ENCODE data around the gene C16orf96.

DNA sequence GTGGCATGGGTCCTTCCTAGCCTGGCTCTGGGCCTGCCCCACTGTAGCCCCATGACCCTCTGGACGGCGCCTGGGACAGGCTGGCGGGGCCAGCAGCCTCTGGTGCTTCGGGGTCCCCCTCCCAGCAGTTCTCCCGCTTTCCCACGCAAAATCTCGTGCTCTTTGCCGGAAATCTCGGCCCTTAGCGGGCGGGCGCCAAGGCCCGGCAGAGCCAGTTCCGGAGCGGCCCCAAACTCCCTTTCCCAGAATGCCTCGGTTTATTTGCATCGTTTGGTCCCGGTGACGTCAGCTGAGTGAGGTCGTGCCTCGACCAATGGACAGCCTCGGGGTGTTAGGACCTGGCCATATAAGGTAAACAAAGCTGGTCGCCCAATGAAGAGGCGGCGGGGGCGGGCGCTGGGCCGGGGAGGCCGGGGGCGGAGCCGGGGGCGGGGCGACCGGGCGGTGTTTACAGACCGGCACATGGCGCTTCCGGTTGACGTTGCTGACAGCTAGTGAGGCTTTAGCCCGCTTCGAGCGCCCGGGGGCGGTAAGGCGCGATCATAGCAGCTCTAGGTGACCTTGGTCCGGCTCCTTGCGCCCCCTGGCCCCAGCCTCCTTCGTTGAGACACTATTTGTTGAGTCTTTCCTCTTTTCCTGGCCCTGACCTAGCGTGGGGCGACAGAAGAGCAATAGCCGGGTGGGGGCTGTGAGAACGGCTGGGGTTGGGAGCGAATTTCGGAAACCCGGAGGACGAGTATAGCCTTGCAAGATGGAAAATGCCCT is 60.1 kb downstream of the C16orf96 start:
- peak; percentile 93 for TF ChIP-seq CTCF (tag by site-specific recombination; IDR thresholded peaks at IDR 0.05)
- TF ChIP-seq ZNF843 (tag by site-specific recombination; IDR thresholded peaks at IDR 0.05), result no peak
- TF ChIP-seq KLF9 (tag by site-specific recombination; IDR thresholded peaks at IDR 0.05; ENCODE audit: low read depth), result peak; percentile 22; the same call in 1 of the 2 replicates
- TF ChIP-seq ZNF623 (tag by site-specific recombination; IDR thresholded peaks at IDR 0.05), result 0 out of 2 replicates have a peak, but pooled peaks have one; percentile 6
- no peak for TF ChIP-seq REPIN1 (tag by site-specific recombination; IDR thresholded peaks at IDR 0.05; ENCODE audit: low read depth)
- no peak for TF ChIP-seq REST (tag by site-specific recombination; IDR thresholded peaks at IDR 0.05)
- TF ChIP-seq PBX3 (CRISPR knock-in tag; IDR thresholded peaks at IDR 0.05), result no peak
- TF ChIP-seq ZNF785 (tag by site-specific recombination; IDR thresholded peaks at IDR 0.05), result no peak
- TF ChIP-seq ZNF354C (tag by site-specific recombination; IDR thresholded peaks at IDR 0.05; ENCODE audit: borderline replicate concordance, low read depth), result no peak

Measured in HEK293 (cell line).